ENCODE results near the gene HEXB. TPM values are rescaled to one million over a fixed set of nuclear protein-coding genes. Genes with fewer than 3 reads are reported as not detected.
"Not testable (repeated sequence)": the region's sequence is repeated elsewhere in the genome, so short reads cannot be mapped to it uniquely, and the experiment has no call there.

Gene HEXB
- total RNA-seq, 1 donor from 2014 or later = 58.3 TPM

DNA sequence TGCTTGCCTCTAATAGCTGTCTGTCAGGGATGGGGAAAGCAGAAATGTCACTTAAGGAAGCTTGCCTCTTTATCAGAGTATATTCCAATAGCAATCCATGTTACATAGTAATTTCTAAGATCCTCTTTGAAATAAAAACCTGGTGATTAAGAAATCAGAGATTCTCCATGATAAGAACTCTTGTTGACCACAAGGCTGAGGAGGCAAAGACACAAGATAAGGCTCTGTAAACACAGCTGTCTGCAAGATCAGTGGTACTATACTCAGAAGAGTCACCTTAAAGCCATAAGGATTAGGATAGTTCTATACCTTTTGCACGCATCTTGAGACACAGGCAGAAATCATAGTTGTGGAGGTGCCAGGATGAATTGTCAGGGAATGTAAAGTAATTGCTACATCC is 40.3 kb downstream of the HEXB start:
- Mint-ChIP-seq H3K4me1 (peaks cover 4% of the 10 kb centered on the region), H3K9me3 (no peaks in the 10 kb centered on the region), H3K27me3 (ENCODE audit: low read depth) (no peaks in the 10 kb centered on the region), H3K27ac (no peak overlapping the region), H3K4me3 (no peak overlapping the region), H3K36me3 (peaks cover 35% of the 10 kb centered on the region)
- DNase-seq (ENCODE audit: low spot score in 2 of 2, unreplicated experiment in 2 of 2) = no peak
- TF ChIP-seq, protein P1, sequence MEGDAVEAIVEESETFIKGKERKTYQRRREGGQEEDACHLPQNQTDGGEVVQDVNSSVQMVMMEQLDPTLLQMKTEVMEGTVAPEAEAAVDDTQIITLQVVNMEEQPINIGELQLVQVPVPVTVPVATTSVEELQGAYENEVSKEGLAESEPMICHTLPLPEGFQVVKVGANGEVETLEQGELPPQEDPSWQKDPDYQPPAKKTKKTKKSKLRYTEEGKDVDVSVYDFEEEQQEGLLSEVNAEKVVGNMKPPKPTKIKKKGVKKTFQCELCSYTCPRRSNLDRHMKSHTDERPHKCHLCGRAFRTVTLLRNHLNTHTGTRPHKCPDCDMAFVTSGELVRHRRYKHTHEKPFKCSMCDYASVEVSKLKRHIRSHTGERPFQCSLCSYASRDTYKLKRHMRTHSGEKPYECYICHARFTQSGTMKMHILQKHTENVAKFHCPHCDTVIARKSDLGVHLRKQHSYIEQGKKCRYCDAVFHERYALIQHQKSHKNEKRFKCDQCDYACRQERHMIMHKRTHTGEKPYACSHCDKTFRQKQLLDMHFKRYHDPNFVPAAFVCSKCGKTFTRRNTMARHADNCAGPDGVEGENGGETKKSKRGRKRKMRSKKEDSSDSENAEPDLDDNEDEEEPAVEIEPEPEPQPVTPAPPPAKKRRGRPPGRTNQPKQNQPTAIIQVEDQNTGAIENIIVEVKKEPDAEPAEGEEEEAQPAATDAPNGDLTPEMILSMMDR (IDR thresholded peaks at IDR 0.05; ENCODE audit: unreplicated experiment) = no peak

- no peak overlapping the region for H3K4me3 Mint-ChIP-seq
- DNase-seq (ENCODE audit: low spot score in 2 of 2, unreplicated experiment in 2 of 2) = no peak
- no peaks in the 10 kb centered on the region for H3K4me1 Mint-ChIP-seq
- peaks cover 20% of the 10 kb centered on the region for H3K36me3 Mint-ChIP-seq
- TF ChIP-seq, protein P1 (IDR thresholded peaks at IDR 0.05; ENCODE audit: unreplicated experiment) = no peak
- H3K27ac Mint-ChIP-seq = no peak overlapping the region
- H3K27me3 Mint-ChIP-seq (ENCODE audit: low read depth) = no peaks in the 10 kb centered on the region
- H3K9me3 Mint-ChIP-seq = no peaks in the 10 kb centered on the region
Measured at GRCh38 chr5:74736759-74737158, 51.7 kb downstream of the HEXB start.

- peaks cover 25% of the 10 kb centered on the region for H3K36me3 Mint-ChIP-seq
- H3K4me3 Mint-ChIP-seq = no peak overlapping the region
- no peaks in the 10 kb centered on the region for H3K4me1 Mint-ChIP-seq
- no peaks in the 10 kb centered on the region for H3K27me3 Mint-ChIP-seq (ENCODE audit: low read depth)
- TF ChIP-seq, protein P1 (IDR thresholded peaks at IDR 0.05; ENCODE audit: unreplicated experiment) = no peak
- H3K9me3 Mint-ChIP-seq = no peaks in the 10 kb centered on the region
- H3K27ac Mint-ChIP-seq = no peak overlapping the region
- DNase-seq (ENCODE audit: low spot score in 2 of 2, unreplicated experiment in 2 of 2) = no peak
Measured at GRCh38 chr5:74738406-74738805, 53.4 kb downstream of the HEXB start.

GRCh38 chr5:74748742-74749141 is 63.7 kb downstream of the HEXB start:
- H3K27me3 Mint-ChIP-seq (ENCODE audit: low read depth); H3K27ac Mint-ChIP-seq; H3K4me1 Mint-ChIP-seq; H3K9me3 Mint-ChIP-seq; H3K4me3 Mint-ChIP-seq; DNase-seq (ENCODE audit: low spot score in 2 of 2, unreplicated experiment in 2 of 2): not testable (repeated sequence)
- peaks cover 39% of the 10 kb centered on the region for H3K36me3 Mint-ChIP-seq

DNA sequence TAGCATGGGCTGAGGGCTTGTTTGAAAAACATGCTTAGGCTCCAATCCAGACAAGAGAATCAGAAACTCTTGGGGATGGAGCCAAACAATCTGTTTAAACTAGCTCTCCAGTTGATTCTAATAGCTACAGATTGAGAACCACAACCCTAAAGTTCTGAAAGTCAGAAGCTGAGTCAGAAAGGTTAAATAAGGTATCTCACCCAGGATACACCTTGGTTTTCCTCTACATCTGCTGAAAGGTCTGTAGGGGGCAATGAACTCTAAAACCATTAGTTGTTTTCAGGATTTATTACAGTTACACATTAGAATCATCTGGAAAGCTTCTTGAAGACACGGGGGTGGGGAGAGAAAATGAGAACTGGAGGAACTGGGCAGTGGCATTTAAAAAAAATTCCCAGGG is 76.2 kb downstream of the HEXB start:
- no peak overlapping the region for H3K27ac Mint-ChIP-seq
- H3K9me3 Mint-ChIP-seq = peaks cover 6% of the 10 kb centered on the region
- no peak for DNase-seq (ENCODE audit: low spot score in 2 of 2, unreplicated experiment in 2 of 2)
- H3K27me3 Mint-ChIP-seq (ENCODE audit: low read depth) = no peaks in the 10 kb centered on the region
- TF ChIP-seq, protein P1 (IDR thresholded peaks at IDR 0.05; ENCODE audit: unreplicated experiment) = no peak
- H3K4me1 Mint-ChIP-seq = peaks cover 9% of the 10 kb centered on the region
- H3K36me3 Mint-ChIP-seq = peaks cover 17% of the 10 kb centered on the region
- no peak overlapping the region for H3K4me3 Mint-ChIP-seq

DNA sequence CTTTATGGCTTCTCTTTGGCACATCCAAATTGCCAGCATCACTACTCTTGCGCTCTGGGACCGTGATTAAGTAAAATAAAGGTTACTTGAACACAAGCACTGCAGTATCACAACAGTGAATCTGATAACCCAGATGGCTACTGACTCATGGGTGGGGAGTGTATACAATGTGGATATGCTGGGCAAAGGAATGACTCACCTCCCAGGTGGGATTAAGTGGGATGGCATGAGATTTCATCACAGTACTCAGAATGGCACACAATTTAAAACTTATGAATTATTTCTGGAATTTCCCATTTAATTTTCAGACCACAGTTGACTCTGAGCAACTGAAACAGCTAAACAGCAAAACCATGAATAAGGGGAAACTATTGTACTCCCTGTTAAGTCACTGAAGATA is 77.6 kb downstream of the HEXB start:
- H3K4me3 Mint-ChIP-seq = no peak overlapping the region
- H3K9me3 Mint-ChIP-seq = no peaks in the 10 kb centered on the region
- peaks cover 9% of the 10 kb centered on the region for H3K36me3 Mint-ChIP-seq
- H3K4me1 Mint-ChIP-seq = peaks cover 16% of the 10 kb centered on the region
- H3K27me3 Mint-ChIP-seq (ENCODE audit: low read depth) = no peaks in the 10 kb centered on the region
- no peak overlapping the region for H3K27ac Mint-ChIP-seq
- DNase-seq (ENCODE audit: low spot score in 2 of 2, unreplicated experiment in 2 of 2) = no peak
- TF ChIP-seq, protein P1 (IDR thresholded peaks at IDR 0.05; ENCODE audit: unreplicated experiment) = no peak

Data from mesothelial cell of epicardium (in vitro differentiated cells).